Body of pancreas (tissue), 4 donors: ENCODE measurements around the gene TARDBP. TPM values are rescaled to one million over a fixed set of nuclear protein-coding genes. Genes with fewer than 3 reads are reported as not detected.
A peak's percentile ranks its signal among the peaks of the same experiment; 100 is the strongest.
"Not testable (repeated sequence)": the region's sequence is repeated elsewhere in the genome, so short reads cannot be mapped to it uniquely, and the experiment has no call there.

Experiments
- ATAC-seq: fragments of 150-250 bp; one replicate; pipeline ENCODE4 v1.9.1; 2016
- DNase-seq, 4 donors: peaks; one replicate each; pipeline ENCODE4 v3.0.0-alpha.2; 2019
- H3K27ac ChIP-seq, 4 donors: fragments of 200-600 bp; sonication (generic); 1 replicate in 3 of 4; 2 replicates in 1 of 4; pipeline versions ENCODE4 v1.5.1 to v1.6.1; 2016 to 2019; ENCODE audit warnings: mild to moderate bottlenecking in 1 of 4, mixed read lengths in 1 of 4, moderate library complexity in 1 of 4
- H3K27me3 ChIP-seq, 2 donors: fragments of 200-600 bp; sonication (generic); one replicate each; pipeline ENCODE4 v1.6.0; 2016; ENCODE audit warnings: mild to moderate bottlenecking in 1 of 2
- H3K36me3 ChIP-seq, 2 donors: fragments of 200-600 bp; sonication (generic); replicated peaks in 1 of 2; 2 replicates each; pipeline ENCODE4 v1.5.1; 2016; ENCODE audit warnings: low read depth in 2 of 2; ENCODE audit not compliant: insufficient read depth in 1 of 2
- H3K4me1 ChIP-seq: fragments of 200-600 bp; sonication (generic); one replicate; pipeline ENCODE4 v1.6.0; 2016
- H3K4me3 ChIP-seq, 2 donors: fragments of 200-600 bp; sonication (generic); 1 replicate in 1 of 2; 2 replicates in 1 of 2; pipeline ENCODE4 v1.5.1; 2016 to 2019
- H3K9me3 ChIP-seq, 3 donors: fragments of 200-600 bp; sonication (generic); 1 replicate in 2 of 3; 2 replicates in 1 of 3; pipeline ENCODE4 v1.5.1; 2016
- POLR2A ChIP-seq, 3 donors: fragments of 450-650 bp; IDR thresholded peaks; one replicate each; pipeline ENCODE4 v1.6.1; 2016; ENCODE audit warnings: antibody characterized with exemption in 3 of 3, mild to moderate bottlenecking in 2 of 3
- whole genome bisulfite sequencing, 2 donors: methylation state at CpG; one replicate each; pipeline ENCODE4 v1.1.5; 2017; 5-methylcytosine and 5-hydroxymethylcytosine counted together
- intact Hi-C: fragments of 100-400 bp; cut with DNase I; formaldehyde crosslinking; loops from one replicate; pipeline ENCODE4 v1.15.1; 2023
- total RNA-seq, 2 donors: library from RNA; depleted of rRNA; stranded (reverse); fragments of >200 nt; gene quantifications; one replicate each; pipeline ENCODE4 v1.1.0, GENCODE V29; 2016
- TF ChIP-seq, protein P1 (sequence below), 7 experiments: fragments of 450-650 bp in 4 of 7; fragments of 200-600 bp in 3 of 7; sonication (generic) in 3 of 7; IDR thresholded peaks; one replicate each; pipeline ENCODE4 v1.5.1; 2016 to 2019; ENCODE audit warnings: antibody characterized with exemption in 7 of 7

The TARDBP gene
- total RNA-seq, 2 donors from 2014 or later: 104 to 136 TPM

DNA sequence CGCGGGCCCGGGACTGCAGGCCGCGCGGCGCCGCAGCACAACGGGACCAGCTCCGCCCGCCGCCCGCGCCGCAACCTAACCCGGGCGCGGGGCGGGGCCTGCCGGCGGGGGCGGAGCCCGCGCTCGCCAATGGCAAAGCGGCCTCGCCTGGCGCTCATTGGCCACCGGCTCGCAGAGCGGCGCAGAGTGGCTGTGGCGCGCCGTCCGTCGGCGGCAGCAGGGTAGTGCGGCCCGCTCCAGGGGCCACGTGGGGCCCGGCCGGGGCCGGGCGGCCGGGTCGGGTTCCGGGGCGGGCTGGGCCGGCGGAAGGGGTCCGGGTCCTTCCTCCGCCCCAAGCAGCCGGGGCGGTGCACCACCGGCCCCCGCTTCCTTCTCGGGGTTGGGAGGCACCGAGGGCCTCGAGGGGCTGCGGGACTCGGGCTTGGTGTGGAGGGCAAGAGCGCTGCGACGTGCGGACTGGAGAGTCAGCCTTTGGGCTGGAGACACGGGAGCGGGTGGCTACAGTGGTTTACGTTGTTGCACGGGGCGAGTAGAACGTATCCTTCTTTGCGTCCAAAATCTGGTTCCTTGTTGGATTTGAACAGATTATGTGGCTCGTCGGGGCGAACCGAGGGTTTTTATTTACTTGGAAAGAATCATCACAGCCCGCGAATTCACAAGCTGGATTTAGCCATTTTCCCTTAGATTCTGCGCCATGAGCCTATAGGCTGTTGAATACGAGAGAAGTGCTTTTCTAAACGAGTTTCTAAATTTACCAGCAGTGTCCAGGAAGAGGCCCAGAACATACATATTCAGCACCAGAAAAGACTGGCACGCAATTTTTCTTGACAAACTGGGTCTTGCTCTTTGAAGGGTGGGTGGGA lies 47.7 kb downstream of the TARDBP start, which contains the start of gene SRM:
TSS of gene SRM (minus strand) at position 51 of the 863 bp plus-strand sequence. CDS start 75 bp downstream, outside the sequence.
- 0% methylated on average over 14 to 66 of the region's 83 CpGs for WGBS, 2 donors
- peak; percentile 56 to 80 (median 74) for TF ChIP-seq POLR2A (IDR thresholded peaks at IDR 0.05)
- TF ChIP-seq, protein P1, sequence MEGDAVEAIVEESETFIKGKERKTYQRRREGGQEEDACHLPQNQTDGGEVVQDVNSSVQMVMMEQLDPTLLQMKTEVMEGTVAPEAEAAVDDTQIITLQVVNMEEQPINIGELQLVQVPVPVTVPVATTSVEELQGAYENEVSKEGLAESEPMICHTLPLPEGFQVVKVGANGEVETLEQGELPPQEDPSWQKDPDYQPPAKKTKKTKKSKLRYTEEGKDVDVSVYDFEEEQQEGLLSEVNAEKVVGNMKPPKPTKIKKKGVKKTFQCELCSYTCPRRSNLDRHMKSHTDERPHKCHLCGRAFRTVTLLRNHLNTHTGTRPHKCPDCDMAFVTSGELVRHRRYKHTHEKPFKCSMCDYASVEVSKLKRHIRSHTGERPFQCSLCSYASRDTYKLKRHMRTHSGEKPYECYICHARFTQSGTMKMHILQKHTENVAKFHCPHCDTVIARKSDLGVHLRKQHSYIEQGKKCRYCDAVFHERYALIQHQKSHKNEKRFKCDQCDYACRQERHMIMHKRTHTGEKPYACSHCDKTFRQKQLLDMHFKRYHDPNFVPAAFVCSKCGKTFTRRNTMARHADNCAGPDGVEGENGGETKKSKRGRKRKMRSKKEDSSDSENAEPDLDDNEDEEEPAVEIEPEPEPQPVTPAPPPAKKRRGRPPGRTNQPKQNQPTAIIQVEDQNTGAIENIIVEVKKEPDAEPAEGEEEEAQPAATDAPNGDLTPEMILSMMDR (IDR thresholded peaks at IDR 0.05): peak in 4 of 7 experiments; percentile 47 to 91 (median 70)
- H3K9me3 ChIP-seq: no peaks in the 10 kb centered on the region
- H3K4me3 ChIP-seq: peak within 1 kb of the TSS; percentile 92 to 99
- intact Hi-C loops: no loop called here
- ATAC-seq: peak; percentile 97
- peak within 1 kb of the TSS; percentile 46 to 78 (median 70) for H3K27ac ChIP-seq
- peak; percentile 93 to 97 (median 94) for DNase-seq
- no peaks in the 10 kb centered on the region for H3K27me3 ChIP-seq
- peaks cover 41% of the 10 kb centered on the region for H3K4me1 ChIP-seq
- peaks cover 0 to 11% of the 10 kb centered on the region in 2 donors for H3K36me3 ChIP-seq

DNA sequence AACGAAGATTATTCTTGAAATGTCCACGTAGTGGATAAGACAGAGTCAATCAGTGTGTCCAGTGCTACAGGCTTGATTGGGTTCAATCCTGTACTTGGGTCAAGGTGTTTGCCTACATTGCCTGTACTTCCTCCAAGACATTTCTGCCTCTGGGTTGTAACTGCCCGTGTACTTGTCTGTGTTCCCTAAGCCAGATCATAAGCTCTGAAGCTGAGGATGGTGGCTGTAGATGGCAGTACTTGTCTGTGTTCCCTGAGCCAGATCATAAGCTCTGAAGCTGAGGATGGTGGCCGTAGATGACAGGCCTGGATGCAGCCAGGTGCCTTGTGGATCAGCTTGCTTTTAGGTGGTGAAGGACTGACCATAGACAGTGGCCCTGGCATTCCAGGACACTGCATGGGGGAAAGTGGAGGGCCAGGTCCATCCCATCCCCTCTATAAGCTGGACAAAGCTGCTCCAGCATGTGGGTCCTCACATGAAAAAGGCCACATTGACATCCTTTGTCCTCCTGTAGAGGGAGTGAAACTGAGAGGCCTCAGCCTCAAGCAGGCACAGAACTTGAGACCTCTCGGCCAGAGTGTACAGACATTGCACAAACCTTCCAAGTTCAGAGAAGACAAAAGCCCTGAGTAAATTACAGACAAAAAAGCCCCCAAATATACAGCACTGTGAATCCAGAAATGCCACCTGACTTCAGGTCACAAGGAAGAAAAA lies 49.4 kb downstream of the TARDBP start:
- 40 to 54% methylated on average over 3 to 5 of the region's 5 CpGs for WGBS, 2 donors
- peaks cover 41% of the 10 kb centered on the region for H3K4me1 ChIP-seq
- ATAC-seq: no peak
- peak overlapping the region in 2 of 4 donors; percentile 76 to 78 for H3K27ac ChIP-seq
- intact Hi-C loops: no loop called here
- peak in 1 of 4 donors; percentile 3 for DNase-seq
- TF ChIP-seq, protein P1 (IDR thresholded peaks at IDR 0.05): no peak
- no peaks in the 10 kb centered on the region for H3K9me3 ChIP-seq
- peaks cover 0 to 7% of the 10 kb centered on the region in 2 donors for H3K36me3 ChIP-seq
- no peaks in the 10 kb centered on the region for H3K27me3 ChIP-seq
- H3K4me3 ChIP-seq: no peak overlapping the region

DNA sequence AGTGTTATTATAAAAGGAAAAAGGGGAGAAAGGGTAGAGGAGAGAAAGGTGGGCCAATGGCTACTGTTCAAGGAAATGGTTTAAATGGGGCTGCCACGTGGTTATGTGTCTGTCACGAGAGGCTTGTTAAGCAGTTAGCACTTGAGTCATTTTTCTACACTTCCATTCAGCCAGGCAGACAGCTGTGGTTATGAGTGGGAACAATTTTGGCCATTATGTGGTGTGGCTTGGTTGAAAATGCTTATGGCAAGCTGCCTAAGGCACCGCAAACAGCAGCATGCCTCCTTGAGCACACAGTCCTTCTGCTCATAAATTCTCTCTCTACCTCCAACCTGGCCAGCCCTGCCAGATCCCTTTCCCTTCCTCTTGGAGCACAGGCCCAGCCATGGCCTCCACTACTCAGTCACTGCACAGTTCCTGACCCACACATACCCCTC lies 50.5 kb downstream of the TARDBP start:
- no peaks in the 10 kb centered on the region for H3K9me3 ChIP-seq
- ATAC-seq: no peak
- WGBS, 2 donors: 67 to 75% methylated on average over 3 of the region's 3 CpGs

GRCh38 chr1:11063937-11064537 lies 51.6 kb downstream of the TARDBP start:
- intact Hi-C loops, ATAC-seq, H3K4me3 ChIP-seq, H3K9me3 ChIP-seq, H3K27me3 ChIP-seq, H3K27ac ChIP-seq: not testable (repeated sequence)
- 89 to 93% methylated on average over 17 to 18 of the region's 18 CpGs for WGBS, 2 donors
- H3K4me1 ChIP-seq: peaks cover 21% of the 10 kb centered on the region
- DNase-seq: peak in 1 of 4 donors; percentile 6
- peaks cover 7 to 20% of the 10 kb centered on the region in 2 donors for H3K36me3 ChIP-seq

More for the DNA sequence above, 50.5 kb downstream of the TARDBP start:
- Histone ChIP-seq H3K27me3 (no peaks in the 10 kb centered on the region), H3K36me3 (peaks cover 4 to 11% of the 10 kb centered on the region in 2 donors), H3K4me3 (no peak overlapping the region), H3K27ac (peak overlapping the region in 1 of 4 donors; percentile 17), H3K4me1 (peaks cover 31% of the 10 kb centered on the region)
- peak in 1 of 4 donors; percentile 4 for DNase-seq
- intact Hi-C loops: no loop called here
- TF ChIP-seq, protein P1 (IDR thresholded peaks at IDR 0.05): no peak
- TF ChIP-seq POLR2A (IDR thresholded peaks at IDR 0.05): no peak

DNA sequence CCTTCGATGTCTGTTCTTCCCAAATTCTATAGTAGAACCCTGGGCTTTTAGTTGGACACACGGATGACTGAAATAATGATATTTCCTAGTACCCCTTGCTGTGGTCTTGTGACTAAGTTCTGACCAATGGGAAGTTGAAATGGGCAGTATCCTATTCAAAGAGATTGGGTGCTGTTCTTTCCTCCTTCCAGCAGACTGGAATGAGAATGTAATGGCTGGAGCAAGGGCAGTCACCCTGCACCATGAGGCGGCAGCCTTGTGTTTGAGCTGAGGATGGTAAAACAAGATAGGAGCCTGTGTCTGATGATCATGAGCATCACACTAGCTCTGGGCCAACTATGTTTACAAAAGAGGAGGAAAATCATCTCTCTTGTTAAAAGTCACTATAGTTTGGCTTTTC lies 52.5 kb downstream of the TARDBP start:
- Histone ChIP-seq H3K4me1 (peaks cover 18% of the 10 kb centered on the region), H3K9me3 (no peaks in the 10 kb centered on the region), H3K36me3 (peaks cover 7 to 22% of the 10 kb centered on the region in 2 donors), H3K27me3 (no peaks in the 10 kb centered on the region), H3K4me3 (no peak overlapping the region), H3K27ac (no peak overlapping the region)
- 92 to 98% methylated on average over 3 of the region's 3 CpGs for WGBS, 2 donors
- DNase-seq: no peak
- TF ChIP-seq, protein P1 (IDR thresholded peaks at IDR 0.05): no peak
- TF ChIP-seq POLR2A (IDR thresholded peaks at IDR 0.05): no peak
- intact Hi-C loops: no loop called here
- ATAC-seq: no peak
